ENCODE measurements around the gene KAZN.

KAZN gene

GRCh38 chr1:15117671-15118325 lies 519.3 kb downstream of the KAZN start:
- no peak overlapping the region for H3K4me3 ChIP-seq (ENCODE audit: low read length)
- DNase-seq (ENCODE audit: low read depth): no peak
- no peak for TF ChIP-seq CTCF (conservative IDR thresholded peaks at IDR 0.05; ENCODE audit: low read depth, low read length)

GRCh38 chr1:15118579-15118978 lies 520.1 kb downstream of the KAZN start:
- H3K4me3 ChIP-seq (ENCODE audit: low read length): no peak overlapping the region
- no peak for DNase-seq (ENCODE audit: low read depth)
- TF ChIP-seq CTCF (conservative IDR thresholded peaks at IDR 0.05; ENCODE audit: low read depth, low read length): no peak

GRCh38 chr1:15120251-15120945 lies 521.9 kb downstream of the KAZN start:
- no peak overlapping the region for H3K4me3 ChIP-seq (ENCODE audit: low read length)
- no peak for DNase-seq (ENCODE audit: low read depth)
- TF ChIP-seq CTCF (conservative IDR thresholded peaks at IDR 0.05; ENCODE audit: low read depth, low read length): no peak

- no peak for DNase-seq (ENCODE audit: low read depth)
- H3K4me3 ChIP-seq (ENCODE audit: low read length): no peak overlapping the region
- no peak for TF ChIP-seq CTCF (conservative IDR thresholded peaks at IDR 0.05; ENCODE audit: low read depth, low read length)
These were observed 523.8 kb downstream of the KAZN start for GRCh38 chr1:15122331-15122730.

GRCh38 chr1:15123270-15123669 lies 524.8 kb downstream of the KAZN start:
- no peak for TF ChIP-seq CTCF (conservative IDR thresholded peaks at IDR 0.05; ENCODE audit: low read depth, low read length)
- DNase-seq (ENCODE audit: low read depth): no peak
- H3K4me3 ChIP-seq (ENCODE audit: low read length): no peak overlapping the region

GRCh38 chr1:15123925-15124324 lies 525.4 kb downstream of the KAZN start:
- no peak for DNase-seq (ENCODE audit: low read depth)
- H3K4me3 ChIP-seq (ENCODE audit: low read length): no peak overlapping the region
- TF ChIP-seq CTCF (conservative IDR thresholded peaks at IDR 0.05; ENCODE audit: low read depth, low read length): no peak
